ENCODE data around the gene MAP2K4. TPM values are rescaled to one million over a fixed set of nuclear protein-coding genes. Genes with fewer than 3 reads are reported as not detected.

The MAP2K4 gene
- polyA plus RNA-seq, 2 of the 4 experiments (the other 2 are of a cell fraction), result 28.9 to 47.7 TPM

DNA sequence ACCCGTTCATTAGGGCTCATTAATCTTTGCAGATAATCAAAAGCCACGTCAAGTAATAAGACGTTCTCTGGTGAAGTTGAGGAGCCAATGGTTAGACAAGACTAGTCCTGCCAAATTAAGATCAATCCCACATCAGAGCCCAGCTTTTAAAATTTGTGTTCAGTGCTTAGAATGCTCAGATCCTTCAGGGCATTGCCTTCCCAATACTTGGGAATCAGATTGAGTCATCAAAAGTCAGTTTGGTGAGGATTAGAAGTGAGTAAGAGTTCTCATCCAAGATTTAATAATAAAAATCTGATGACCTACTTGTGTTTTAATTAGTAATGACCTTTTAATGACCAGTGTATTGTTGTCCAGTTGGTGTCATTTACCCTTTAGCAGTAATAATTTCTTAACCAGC is 19.8 kb downstream of the MAP2K4 start:
- FAIRE-seq (no peak), DNase-seq (ENCODE audit: low read depth in 1 of 2, low spot score in 1 of 2) (no peak), ATAC-seq (peak in 1 of 2 experiments; percentile 40; a peak in 2 of 6 replicates)
- CTCF ChIA-PET, result no interaction called here
- no peak overlapping the region for H3K27ac ChIP-seq
- WGBS (ENCODE audit: missing lambda C conversion rate), result 93% methylated on average over 3 of the region's 3 CpGs
- peak overlapping the region; percentile 72; the same call in 2 of the 3 replicates for H3K4me2 ChIP-seq
- POLR2A ChIA-PET, result interaction anchor here (1.1 kb wide), 1 partner anchor 20 kb away, joined by 3 read pairs; the partner anchor contains the start of gene MAP2K4
- no peaks in the 10 kb centered on the region for H3K9me3 ChIP-seq
- H3K4me3 ChIP-seq, result no peak overlapping the region
- peaks cover 35% of the 10 kb centered on the region for H3K4me1 ChIP-seq
- no peak for TF ChIP-seq FOSL2 (IDR thresholded peaks at IDR 0.05)
- 0 out of 2 replicates have a peak, but pooled peaks have one; percentile 5 for TF ChIP-seq FOSL2 (CRISPR knock-in tag; IDR thresholded peaks at IDR 0.05)
- no peak for TF ChIP-seq TP53 (CRISPR knock-in tag; IDR thresholded peaks at IDR 0.05)

DNA sequence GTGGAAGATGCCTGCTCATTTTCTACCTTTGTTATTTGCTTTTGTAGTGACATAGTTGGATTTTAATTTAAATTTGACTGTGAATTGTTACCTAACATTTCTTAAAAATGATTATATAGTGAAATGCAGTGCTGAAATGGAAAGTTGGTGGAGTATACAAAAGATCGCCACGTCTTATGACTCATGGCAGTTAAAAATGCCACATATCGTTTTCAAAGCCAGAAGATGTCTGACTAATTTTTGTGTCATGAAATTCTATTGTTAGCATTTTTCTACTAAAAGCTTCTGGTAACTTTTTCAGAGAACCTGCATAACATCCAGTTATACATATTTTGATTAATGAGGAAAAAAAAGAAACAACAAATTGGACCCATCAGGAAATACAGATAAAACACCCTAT is 20.6 kb downstream of the MAP2K4 start:
- ChIA-PET POLR2A (interaction anchor here (1.2 kb wide), 2 partner anchors 21 to 44 kb away, joined by 4 to 6 read pairs; partner anchors contain the start of genes MAP2K4 and ZNF18), CTCF (interaction anchor here (0.6 to 1.2 kb wide), 2 partner anchors 17 to 907 kb away, joined by 3 read pairs; no protein-coding TSS in a partner anchor)
- H3K4me3 ChIP-seq, result no peak overlapping the region
- H3K4me2 ChIP-seq, result peak overlapping the region; percentile 72
- H3K9me3 ChIP-seq, result no peaks in the 10 kb centered on the region
- 6% methylated on average over 3 of the region's 3 CpGs for whole genome bisulfite sequencing (ENCODE audit: missing lambda C conversion rate)
- H3K4me1 ChIP-seq, result peaks cover 28% of the 10 kb centered on the region
- ATAC-seq (peak in 1 of 2 experiments; percentile 71; a peak in 3 of 6 replicates), DNase-seq (ENCODE audit: low read depth in 1 of 2, low spot score in 1 of 2) (peak; percentile 29 to 37), FAIRE-seq (peak; percentile 68)
- peak; percentile 82 for TF ChIP-seq FOSL2 (IDR thresholded peaks at IDR 0.05)
- TF ChIP-seq FOSL2 (CRISPR knock-in tag; IDR thresholded peaks at IDR 0.05), result peak; percentile 88
- TF ChIP-seq JUNB (IDR thresholded peaks at IDR 0.05), result peak; percentile 78
- 0 out of 2 replicates have a peak, but pooled peaks have one; percentile 42 for TF ChIP-seq REST (IDR thresholded peaks at IDR 0.05)
- TF ChIP-seq, protein P1, sequence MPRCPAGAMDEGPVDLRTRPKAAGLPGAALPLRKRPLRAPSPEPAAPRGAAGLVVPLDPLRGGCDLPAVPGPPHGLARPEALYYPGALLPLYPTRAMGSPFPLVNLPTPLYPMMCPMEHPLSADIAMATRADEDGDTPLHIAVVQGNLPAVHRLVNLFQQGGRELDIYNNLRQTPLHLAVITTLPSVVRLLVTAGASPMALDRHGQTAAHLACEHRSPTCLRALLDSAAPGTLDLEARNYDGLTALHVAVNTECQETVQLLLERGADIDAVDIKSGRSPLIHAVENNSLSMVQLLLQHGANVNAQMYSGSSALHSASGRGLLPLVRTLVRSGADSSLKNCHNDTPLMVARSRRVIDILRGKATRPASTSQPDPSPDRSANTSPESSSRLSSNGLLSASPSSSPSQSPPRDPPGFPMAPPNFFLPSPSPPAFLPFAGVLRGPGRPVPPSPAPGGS (IDR thresholded peaks at IDR 0.05), result no peak
- H3K27ac ChIP-seq, result no peak overlapping the region

DNA sequence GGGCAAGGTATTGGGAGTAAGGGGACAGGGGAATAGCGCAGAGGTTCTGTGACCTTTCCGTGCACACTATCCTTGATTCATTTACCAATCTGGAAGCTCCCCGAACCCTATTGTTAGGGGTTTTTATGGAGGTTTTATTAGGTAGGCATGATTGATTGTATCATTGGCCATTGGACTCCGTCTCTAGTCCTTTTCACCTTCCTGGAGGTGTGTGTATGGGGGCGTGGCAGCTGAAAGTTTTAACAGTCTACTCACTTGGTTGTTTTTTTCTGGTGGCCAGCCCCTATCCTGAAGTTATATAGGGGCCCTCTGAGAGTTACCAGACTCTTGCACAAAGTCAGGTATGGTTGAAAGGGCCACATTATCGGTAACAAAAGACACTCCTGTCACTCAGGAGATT is 23.0 kb downstream of the MAP2K4 start:
- Histone ChIP-seq H3K27ac (no peak overlapping the region), H3K9me3 (no peaks in the 10 kb centered on the region), H3K4me3 (no peak overlapping the region), H3K4me2 (no peak overlapping the region), H3K4me1 (peaks cover 42% of the 10 kb centered on the region)
- ChIA-PET CTCF (interaction anchor here (1.0 to 1.3 kb wide), 2 partner anchors 18 to 986 kb away, joined by 3 read pairs; no protein-coding TSS in a partner anchor), POLR2A (no interaction called here)
- 91% methylated on average over 6 of the region's 6 CpGs for WGBS (ENCODE audit: missing lambda C conversion rate)
- no peak for FAIRE-seq
- DNase-seq (ENCODE audit: low read depth in 1 of 2, low spot score in 1 of 2), result no peak
- TF ChIP-seq ESRRA (IDR thresholded peaks at IDR 0.05; ENCODE audit: borderline replicate concordance, low read length), result no peak
- no peak for ATAC-seq

DNA sequence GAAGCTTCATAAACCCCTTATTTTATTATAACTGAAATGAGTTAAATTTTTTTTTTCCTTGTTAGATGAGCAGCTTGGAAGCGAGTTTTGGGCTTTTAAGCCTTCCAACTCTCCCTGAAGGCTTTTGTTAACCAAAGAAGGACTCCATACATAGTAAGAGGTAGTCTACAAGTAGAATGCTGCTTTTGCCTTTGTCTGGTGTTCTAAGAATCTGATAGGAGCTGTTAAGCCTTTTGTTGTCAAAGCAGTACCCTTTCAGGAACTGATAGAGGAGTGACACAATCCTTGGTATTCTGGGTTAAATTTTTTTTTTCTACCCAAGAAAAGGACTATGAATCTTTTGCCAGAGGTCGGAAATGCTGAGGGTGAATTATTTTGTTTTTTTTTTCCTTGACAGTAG is 26.1 kb downstream of the MAP2K4 start:
- no peak for ATAC-seq
- H3K4me2 ChIP-seq, result no peak overlapping the region

More for the DNA sequence above, 26.1 kb downstream of the MAP2K4 start:
- WGBS (ENCODE audit: missing lambda C conversion rate), result 83% methylated on average over 2 of the region's 2 CpGs
- H3K4me1 ChIP-seq, result peaks cover 27% of the 10 kb centered on the region
- no peaks in the 10 kb centered on the region for H3K9me3 ChIP-seq
- no peak overlapping the region for H3K4me3 ChIP-seq
- ChIA-PET POLR2A (interaction anchor here (2.2 kb wide), 1 partner anchor 50 kb away, joined by 13 read pairs; the partner anchor contains the start of gene ZNF18), CTCF (interaction anchor here (0.7 to 1.2 kb wide), 3 partner anchors 10 to 27 kb away, joined by 3 to 4 read pairs (median 4); partner anchors contain the start of gene MAP2K4)
- TF ChIP-seq FOSL2 (IDR thresholded peaks at IDR 0.05) (no peak), FOSL2 (CRISPR knock-in tag; IDR thresholded peaks at IDR 0.05) (no peak), NR3C1 (IDR thresholded peaks at IDR 0.05) (no peak), ATOH8 (CRISPR knock-in tag; IDR thresholded peaks at IDR 0.05; ENCODE audit: low read depth) (no peak), EHF (CRISPR knock-in tag; IDR thresholded peaks at IDR 0.05) (no peak)
- no peak for FAIRE-seq
- H3K27ac ChIP-seq, result no peak overlapping the region
- DNase-seq (ENCODE audit: low read depth in 1 of 2, low spot score in 1 of 2), result no peak

All from A549 (cell line).